ENCODE data around the gene KCNJ2.

KCNJ2 gene

DNA sequence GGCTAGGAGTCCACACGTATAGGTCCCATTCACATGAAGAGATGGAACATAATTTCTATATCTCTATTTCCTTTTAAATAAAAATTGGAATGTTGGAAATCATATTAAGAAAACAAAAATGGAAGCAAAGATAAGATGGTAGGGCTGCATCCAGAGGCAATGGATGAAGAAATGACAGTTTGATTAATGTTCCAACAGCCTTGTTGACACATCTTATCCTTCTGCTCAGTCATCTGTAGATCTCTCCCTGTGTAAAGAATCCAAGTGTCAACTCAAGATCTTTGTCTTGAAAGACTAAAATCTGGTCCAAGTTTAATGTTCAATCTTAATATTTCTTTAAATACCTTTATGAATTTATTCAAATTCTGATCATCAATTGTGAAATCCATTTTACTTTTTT lies 7.8 kb upstream of the KCNJ2 start:
- no peak for DNase-seq

DNA sequence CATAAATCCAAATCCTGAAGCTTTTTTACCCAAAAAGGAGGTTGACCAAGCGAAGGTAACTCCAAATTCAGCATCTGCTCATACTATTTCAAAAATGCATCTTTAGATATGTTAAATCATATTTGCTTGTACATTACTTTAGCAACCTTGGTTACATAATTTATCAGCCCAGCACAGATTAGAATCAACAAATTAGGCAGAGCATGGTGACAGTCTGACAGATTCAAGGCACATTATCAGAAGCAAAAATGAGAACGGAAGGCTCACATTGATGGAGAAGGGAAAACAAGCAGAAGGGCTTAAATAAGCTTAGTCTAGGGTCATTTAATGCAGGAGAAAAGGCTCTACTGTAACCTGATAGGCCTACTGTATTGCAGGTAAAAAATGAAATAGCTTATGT lies 3.9 kb upstream of the KCNJ2 start:
- no peak for DNase-seq

DNA sequence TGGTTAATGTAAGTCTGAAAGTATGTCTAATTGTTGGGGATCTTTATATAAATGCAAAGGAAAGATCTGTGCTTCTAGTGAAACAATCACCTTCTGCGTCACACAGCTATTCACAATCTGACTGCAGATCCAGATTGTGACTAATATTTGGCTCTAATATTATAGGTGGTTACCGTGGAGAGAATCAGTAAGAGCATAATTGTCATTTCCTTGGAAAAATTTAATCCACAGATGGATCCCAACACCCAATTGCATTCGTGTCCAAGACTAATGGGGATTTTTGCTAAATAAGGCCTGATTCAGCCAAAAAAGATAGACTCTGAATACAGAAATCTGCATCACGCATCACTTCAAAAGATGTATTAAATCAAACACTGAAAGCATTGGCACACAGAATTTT lies 2.7 kb upstream of the KCNJ2 start:
- no peak for DNase-seq

DNA sequence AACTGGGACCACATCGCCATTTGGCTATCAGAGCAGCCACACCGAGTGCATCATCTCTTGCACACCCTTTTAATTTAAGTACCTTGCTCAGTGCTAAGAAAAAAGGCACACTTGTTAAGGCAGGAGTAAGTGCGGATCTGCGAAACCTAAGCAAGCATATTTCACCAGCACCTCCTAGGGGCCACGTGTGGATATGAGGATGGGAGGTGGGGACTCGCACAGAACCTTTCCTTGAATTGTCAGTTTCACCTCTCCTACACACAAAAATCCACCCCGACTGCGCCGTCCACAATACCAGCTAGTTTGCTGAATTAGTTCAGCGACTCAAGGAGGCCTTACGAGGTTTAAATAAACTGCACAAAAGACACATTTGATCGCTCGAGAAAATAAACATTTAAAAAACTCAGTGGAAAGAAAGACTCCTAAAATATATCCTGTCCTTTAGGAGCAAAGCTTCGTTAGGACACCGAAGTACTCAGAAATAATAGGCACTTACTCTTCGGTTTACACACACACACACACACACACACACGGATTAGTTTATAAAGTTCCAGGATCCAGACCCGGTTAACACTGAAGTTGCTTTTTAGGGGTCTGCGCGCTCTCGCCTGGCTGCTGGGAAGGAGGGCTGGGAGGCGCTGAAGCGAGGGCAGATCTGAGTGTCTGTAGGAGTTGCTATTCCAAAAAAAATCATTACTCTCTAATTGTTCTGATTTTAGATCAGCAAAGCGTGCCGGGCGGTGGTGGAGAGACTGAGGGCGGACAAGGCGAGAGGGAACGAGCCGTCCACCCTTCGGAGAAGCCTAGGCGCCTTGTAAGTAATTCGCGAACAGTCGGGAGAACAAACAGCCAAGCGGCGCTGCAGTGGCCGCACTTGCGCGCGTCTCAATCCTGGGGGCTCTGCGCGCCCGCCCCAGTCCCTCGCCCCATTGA lies 1.0 kb upstream of the KCNJ2 start:
- no peak for DNase-seq

DNA sequence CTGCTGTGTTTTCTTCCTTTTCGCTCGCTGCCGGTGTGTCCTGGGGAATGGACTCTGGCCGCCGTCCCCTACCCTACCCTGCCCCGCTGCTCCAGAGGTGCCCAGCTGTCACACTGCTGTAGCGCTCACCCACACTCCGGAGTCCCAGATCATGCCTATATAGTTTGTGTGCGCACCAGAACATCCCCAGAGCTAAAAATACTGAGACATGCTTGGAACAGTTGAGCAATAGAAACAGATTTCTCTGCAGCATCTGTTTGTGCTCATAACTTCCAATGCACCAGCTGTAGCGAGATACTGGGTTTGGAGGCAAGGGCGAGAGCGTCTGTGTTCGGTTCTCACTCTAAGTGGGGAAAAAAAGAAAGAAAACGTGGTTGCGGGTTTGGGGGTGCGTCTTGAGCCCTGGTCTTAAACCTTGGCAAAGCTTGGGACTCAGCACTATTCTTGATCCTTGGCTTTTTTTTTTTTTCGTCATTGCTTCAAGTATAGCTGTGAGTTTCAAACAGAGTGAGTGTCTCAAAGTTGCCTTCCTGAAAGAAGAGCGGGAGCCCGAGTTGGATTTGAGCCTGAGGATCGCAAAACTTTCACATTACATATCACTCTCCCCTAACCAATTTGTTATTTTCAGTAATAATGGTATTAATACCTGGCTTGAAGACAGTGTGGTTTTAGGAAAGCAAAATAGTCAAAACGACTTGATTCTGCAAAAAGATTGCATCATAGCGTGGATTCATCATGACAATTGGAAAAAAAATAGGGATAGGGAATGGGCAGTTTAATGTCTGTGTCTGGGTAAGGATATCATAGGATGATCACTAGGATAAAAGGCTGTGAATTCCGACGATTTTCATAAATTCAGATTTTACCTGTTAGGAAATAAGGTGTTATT lies 621 bp downstream of the KCNJ2 start:
- DNase-seq, result no peak

DNA sequence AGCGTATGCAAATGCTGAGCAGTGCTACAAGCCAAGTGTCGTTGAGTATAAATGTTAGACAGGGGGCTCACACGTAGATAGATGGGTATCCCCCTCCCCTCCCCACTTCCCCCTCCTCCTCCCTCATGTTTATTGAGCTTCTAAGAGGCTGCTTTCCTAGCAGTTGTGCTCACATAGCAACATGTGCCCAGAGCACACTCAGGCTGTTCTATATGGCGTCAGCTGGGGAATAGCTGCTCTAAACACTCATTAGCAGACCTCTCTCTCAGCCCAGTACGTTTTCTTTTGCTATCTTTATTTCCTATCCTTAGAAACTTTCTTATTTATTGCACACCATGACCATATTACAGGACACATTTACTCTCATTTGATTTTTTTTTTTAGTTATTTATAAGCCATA lies 1.8 kb downstream of the KCNJ2 start:
- DNase-seq, result no peak

DNA sequence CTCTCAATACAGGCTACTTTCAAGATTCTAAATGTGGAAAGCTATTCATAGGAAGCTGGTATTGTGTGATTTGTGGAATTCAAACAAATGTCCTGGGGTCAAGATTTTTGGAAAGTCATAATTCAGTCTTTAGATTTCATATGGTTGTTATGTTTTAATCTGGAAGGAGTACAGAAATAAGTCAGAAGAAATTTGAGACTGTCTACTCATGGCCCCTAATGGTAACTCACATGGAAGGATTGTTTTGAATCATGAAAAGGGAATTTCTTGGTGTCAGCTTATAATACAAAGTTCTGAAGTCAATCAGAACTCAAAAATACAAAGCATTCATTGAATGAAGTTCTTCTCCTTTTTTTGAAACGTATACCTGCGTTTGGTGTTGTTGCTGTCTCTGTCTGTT lies 3.1 kb downstream of the KCNJ2 start:
- DNase-seq, result no peak

DNA sequence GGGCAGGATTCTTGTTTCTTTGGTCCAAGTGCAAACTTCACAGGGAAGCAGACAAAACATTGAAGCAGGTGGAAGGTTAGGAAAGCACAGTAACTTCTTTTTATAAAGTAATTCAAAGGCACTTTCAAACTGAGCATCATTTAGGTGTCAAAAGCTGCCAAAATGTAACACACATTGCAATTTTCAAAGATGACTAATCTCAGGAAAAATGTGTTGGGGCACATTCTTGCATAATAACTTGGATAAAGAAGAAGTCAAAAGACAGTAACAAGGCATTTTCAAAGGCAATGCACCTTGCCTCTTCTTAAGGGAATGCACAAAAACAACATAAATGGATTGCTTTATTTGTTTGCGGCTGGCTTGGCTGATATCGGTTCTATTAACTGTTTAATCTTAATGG lies 3.6 kb downstream of the KCNJ2 start:
- DNase-seq, result no peak

DNA sequence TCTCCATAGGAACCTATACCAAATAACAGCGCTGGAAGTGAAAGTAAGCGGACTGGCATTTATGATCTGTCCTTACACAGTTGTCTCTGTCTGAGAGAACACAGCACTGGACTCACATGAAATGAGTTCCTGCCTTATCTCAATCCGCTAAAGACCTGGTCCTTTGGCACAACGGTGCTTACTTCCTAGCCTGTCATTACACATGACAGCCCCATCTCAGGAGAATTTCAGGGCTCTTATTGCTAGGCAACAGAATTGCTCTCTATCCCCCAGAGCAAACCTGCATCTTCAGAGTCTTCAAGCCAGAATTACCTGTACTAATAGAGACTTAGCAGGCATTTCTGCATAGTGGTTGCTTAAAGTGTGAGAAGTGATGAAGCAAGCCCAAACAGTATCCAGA lies 4.3 kb downstream of the KCNJ2 start:
- DNase-seq, result no peak

DNA sequence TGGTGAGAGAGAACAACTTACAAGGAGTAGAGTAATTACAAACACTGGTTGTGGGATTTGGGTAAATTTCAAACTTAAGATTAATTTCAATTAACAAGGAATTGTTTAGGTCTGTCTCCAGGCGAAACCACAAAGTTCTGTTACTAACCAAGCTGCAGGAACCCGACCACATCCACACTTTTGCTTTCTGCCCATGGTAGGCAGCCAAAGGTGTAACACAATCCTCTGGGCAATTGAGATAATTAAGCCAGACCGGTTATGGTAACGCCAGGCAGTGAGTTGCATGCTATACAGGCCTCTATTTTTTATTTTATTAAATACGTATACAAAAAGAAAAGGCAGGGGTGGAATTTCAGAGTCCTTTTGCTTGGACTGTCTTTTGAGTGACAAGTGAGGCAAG lies 12.0 kb downstream of the KCNJ2 start:
- DNase-seq, result no peak

DNA sequence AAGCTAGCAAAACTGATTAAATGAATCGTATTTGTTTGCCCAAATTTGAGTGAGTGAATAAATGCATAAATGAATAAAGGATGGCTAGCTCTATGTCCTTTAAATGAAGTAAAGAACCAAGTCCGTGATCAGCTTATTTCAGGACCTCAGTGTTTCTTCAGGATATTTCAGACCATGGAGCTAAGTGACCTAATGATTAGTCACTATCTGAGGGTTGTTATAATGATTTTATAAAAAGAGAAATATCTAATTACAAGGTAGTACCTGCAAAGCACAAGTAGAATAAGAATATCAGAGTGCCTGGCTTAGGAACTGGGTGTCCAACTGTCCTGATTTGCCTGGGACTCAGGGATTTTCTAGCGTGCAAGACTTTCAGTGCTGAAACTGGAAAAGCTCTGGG lies 12.5 kb downstream of the KCNJ2 start:
- no peak for DNase-seq

DNA sequence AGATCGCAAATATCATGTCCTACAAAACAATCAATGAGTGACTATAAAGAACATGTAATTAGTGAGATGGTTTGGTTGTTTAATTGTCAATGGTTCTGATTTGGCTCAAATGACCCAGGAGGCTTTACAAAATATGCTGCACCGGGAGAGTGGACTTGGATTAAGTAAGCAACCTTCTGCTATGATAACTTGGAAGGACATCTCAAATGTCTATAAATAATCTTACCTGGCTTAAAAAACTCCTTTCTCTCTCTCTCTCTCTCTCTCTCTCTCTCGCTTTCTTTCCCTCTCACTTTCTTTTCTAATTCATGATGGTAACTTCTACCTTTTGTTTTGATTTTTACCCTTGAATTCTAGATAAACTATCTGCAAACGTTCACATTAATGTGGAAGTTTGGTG lies 14.2 kb downstream of the KCNJ2 start:
- no peak for DNase-seq

DNA sequence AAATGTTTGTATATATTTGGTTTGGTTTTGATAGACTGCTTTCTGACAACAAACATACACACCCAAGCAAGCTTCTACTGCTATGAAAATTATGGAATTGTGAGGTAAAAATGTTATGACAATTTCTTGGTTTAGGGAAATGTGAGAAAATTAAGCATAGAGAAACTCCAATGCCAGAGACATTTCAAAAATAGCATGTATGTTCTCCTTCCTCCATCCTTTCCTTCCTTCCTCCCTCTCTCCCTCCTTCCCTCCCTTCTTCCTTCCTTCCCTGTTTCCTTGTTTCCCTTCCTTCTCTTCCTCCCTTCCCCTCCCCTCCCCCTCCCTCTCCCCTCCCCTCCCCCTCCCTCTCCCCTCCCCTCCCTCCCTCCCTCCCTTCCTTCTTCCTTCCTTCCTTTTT lies 14.9 kb downstream of the KCNJ2 start:
- no peak for DNase-seq

DNA sequence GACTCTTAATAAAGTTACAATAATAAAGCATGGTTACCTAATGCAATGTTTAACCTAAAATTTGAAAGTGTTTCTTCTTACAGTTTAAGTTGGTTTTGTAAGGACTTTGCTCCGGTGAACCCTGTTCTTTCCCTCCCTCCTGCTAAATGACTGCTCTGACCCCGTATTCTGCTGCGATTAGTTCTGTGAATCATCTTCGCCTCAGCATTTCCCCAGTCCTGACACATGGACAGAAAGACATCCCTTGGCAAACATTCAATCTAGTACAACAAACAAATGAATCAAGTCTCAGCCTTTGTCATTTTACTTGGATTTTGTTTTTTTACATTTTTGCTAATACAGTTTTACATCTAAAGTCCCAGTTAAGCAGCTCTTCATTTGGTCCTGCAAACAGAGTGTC lies 15.4 kb downstream of the KCNJ2 start:
- DNase-seq, result no peak

DNA sequence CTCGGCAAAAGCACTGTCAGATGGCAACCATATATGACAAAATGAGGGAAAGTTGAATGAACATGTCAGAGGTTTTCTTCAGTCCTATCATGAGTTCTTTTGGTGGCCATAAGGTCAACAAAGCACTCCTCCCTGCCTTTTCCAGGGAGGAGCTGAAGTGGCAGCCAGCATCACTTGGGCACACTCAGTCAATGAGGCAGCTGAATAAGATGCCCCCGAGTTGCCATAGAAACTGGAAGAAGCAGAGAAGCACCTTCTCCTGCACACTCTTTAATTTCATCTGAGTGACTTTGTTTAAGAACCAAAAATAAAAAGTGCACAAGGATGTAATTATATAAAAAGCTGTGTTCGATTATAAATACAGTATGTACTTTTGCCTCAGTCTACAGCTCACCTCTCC lies 16.0 kb downstream of the KCNJ2 start:
- no peak for DNase-seq

DNA sequence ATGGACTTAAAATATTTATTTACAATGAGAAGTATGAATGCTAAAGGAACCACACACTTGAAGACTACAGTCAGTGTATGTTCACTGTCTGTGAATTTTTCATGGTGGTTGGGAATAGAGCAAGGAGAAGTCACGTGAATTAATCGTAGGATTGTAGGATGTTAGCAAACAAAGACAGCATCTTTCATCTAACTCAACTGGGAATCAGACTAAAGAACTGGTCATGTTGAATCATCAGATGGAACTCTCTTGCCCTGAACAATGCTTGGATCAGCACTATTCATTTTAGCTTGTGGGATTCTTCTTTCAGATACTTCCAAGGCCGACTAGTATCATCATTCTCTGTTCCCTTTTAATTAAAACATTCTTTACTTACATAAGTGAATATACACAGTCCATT lies 18.1 kb downstream of the KCNJ2 start:
- DNase-seq, result no peak

DNA sequence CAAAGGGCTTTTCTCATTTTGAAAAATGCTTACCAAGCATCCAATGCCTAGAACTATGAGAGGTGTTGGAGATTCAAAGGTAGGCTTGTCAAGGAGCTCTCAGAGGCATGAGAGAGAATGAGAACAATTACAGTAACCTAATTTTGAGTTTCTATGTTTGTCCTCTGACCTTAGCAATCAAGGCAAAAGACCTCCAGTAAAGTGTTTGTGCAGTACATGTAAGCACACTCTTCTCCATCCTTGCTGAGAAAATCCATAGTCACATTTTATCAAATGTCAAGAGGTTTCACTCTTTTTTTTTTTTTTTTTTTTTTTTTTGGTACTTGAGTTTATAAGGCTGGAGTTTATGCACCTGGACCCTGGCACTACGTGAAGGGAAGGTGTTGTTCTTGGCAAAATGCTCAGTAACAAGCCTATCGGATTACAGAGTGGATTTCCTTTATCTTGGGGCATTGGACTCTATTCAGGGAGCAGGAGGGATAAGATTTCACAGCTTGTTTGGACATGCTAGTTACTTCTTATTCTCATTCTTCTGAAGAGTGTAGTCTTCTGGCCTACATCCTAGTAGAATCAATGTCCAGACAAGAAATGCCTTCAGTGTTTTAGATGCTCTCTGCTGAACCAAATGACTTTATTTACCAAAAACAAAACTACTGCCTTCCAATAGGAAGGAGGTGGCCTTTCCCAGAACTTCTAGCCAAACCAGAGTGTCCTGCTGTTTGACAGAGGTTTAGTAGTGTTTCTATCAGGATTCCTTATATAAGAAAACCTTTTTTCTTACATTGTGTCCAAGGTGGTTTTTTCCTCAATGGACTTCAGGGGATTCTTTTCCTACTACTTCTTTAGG lies 21.9 kb downstream of the KCNJ2 start:
- DNase-seq, result no peak

DNA sequence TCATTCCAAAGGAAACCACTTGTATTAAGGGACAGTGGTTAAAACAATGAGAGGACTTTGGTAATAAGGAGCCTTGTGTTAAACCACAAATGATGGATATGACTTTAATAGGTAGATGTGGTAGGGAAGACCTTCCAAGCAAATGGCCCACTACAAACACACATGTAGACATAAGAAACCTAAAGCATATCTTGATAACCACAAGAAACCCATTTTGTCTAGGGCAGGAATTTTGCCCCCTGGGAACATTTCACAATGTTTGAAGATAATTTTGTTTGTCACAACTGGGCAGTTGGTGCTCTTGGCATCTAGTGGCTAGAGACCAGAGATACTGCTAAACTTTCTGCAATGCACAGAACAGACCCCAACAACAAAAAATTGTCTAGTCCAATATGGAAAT lies 25.8 kb downstream of the KCNJ2 start:
- no peak for DNase-seq

DNA sequence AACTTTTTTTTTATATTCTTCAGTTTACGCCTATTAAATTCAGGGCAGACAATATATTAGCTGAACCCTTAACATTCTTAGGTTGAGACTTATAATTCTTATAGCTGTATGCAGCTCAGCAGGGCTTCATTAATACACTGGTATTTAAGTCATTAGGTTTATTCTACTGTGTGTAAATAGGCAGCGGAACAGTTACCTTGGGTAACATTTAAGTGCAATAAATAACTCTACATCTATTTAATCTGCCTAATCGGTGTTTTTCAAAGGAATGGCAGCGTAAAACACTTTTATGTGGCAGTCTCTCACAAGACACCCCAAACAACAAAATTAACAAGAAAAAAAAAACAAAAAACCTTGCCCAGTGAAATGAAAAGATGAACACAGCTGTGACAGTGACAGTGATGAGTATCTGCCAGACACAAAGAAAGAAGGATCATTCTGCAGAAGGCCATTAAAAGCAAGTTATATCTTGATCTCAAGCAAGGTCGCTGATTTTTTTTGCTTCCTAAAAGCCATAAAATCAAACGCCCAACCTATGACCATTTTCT lies 32.6 kb downstream of the KCNJ2 start:
- DNase-seq, result no peak

DNA sequence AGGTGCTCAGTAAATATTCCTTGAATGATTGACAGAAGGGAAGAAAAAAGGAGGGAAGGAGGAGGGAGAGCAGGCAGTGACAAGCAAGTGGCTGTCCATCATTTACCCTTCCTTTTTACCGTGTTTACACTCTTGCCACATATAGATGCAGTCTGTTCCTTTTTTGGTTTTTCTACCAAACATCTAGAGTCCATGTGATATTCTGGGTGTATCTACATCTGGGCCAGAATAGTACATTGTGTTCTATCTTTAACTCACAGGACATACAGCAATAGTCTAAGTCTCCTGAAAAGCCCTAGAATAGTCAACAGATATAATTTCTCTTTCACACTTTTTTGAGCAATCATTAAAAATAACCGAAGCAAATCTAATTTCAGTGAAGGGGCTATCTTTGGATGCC lies 33.5 kb downstream of the KCNJ2 start:
- no peak for DNase-seq

DNA sequence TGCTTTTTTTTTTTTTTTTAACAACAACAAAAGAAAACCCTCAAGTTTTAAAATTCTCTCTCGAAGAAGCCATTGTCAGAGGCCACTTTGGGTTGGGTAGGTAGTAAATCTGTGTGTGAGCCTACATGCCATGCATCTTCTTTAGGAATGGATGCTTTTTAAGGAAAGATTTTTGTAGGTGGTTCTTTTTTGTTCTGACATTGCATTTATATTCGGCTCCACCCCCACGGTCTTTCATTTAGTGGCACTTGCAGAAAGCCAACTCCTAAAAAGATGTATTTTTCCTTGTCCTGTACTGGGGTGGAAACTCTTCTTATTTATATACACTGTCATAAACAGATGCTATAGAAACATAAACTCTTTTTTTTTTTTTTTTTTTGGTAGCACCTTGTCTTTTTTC lies 35.1 kb downstream of the KCNJ2 start:
- DNase-seq, result no peak

DNA sequence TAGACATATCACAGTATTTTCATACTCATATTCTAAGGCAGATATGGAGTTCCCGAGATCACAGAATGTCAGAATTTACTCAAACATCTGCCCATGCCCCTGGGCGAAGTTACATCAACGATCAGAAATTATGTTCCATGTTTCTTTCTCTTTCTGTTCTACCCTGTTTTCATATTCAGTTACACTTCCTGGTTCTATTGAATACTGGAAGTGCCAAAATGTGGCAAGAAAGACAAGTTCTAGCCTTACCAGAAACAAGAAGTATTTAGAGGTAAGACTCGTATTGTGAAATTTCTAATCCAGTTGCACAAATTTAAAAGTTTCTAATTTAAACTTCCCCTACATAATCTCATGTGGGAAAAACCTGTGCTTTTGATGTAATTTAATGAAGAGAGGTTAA lies 36.1 kb downstream of the KCNJ2 start:
- no peak for DNase-seq

Measured in activated naive CD4-positive, alpha-beta T cell treated with anti-CD3 and anti-CD28 coated beads, Interleukin-2, amount 50 U/mL, for 16 hours (primary cell).